ENCODE measurements around the gene TRIM41. TPM values are rescaled to one million over a fixed set of nuclear protein-coding genes. Genes with fewer than 3 reads are reported as not detected.

The TRIM41 gene
- polyA plus RNA-seq, 1 donor (not counting 4 experiments of a cell fraction or from before 2014, with no cell fraction given), result 13.4 TPM

DNA sequence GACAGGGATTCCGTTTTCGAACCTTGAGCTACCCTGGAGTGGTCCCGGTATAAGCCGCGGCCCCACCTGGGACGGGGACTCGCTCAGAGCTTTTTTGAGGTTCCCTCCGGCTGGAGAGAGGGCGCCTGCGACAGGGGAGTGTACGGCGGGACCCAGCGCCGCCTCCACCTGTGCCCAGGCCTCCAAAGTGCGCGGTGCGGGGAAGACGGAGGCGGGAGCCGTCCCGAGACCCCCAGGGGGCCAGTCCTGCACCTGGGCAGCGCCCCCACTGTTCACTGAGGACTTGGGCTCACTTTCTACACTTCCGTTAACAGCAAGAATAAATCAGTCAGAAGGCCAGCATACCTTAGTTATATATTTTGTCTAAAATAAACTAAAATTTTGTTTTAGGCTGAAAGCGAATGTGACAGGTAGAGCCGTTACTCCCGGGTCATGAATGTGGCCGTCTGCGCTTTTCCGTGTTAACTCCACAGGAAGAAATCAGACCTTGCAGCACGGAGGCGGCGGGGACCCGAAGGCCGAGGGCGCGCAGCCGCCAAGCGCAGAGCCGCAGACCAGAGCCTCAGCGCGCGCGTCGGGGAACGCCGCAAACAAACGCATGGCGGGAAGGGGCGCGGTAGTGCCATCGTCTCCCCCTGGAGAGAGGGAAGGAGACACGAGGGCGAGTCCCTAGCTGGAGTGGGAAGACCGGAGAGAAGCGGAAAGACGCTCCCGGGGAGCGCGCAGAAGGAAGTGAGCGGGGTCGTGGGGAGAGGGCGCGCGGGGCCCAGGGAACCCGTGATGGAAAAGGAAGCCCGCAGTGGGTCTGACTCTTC lies 32.2 kb upstream of the TRIM41 start:
- peak overlapping the region; percentile 71 for H3K9ac ChIP-seq (ENCODE audit: control insufficient read depth, extremely low read depth, insufficient read depth, low read length)
- H3K4me2 ChIP-seq (ENCODE audit: control insufficient read depth, extremely low read depth, insufficient read depth, low read depth, low read length), result peak overlapping the region; percentile 100

DNA sequence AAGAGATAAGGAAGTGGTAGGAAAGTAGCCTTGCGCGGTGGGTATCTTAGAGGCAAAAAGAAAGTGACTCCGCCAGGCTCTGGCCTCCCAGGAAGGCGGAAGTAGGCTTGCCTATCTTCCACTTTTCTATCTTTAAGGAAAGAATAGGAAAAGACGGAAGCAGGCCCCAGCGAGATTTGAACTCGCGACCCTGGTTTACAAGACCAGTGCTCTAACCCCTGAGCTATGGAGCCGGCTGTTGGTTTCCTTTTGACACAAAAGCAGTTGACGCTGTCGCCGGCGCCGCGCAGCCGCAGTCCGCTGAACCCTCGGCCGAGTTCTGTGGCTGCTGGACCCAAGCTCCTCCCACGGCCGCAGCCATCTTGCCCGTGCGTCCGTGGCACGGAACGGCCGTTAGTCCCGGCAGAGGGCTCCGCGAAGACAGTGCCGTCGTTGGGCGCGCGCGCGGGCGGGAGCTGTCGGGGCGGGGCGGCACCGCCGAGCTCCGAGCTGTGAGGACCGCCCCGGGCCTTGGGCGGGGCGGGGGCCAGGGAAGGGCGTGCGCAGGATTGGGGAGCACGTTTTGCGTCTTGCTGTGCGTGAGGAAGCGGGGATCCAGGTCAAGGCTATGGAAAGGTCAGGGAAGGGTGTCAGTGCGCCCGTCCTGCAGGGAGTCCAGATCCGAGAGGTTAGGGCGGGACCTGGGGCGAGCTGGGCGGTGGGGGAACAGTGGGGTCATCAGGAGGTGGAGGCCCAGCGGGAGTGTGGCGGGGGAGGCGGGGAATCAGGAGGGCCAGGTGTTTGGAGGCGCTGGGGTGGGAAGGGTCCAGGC lies 31.4 kb upstream of the TRIM41 start:
- dilution Hi-C loops (cut with MboI; ENCODE audit: extremely low pct_ligation_motif_present, low sequenced_read_pairs), result no loop called here
- TF ChIP-seq EZH2 (IDR thresholded peaks at IDR 0.05; ENCODE audit: low read length), result no peak
- TF ChIP-seq, protein P1, sequence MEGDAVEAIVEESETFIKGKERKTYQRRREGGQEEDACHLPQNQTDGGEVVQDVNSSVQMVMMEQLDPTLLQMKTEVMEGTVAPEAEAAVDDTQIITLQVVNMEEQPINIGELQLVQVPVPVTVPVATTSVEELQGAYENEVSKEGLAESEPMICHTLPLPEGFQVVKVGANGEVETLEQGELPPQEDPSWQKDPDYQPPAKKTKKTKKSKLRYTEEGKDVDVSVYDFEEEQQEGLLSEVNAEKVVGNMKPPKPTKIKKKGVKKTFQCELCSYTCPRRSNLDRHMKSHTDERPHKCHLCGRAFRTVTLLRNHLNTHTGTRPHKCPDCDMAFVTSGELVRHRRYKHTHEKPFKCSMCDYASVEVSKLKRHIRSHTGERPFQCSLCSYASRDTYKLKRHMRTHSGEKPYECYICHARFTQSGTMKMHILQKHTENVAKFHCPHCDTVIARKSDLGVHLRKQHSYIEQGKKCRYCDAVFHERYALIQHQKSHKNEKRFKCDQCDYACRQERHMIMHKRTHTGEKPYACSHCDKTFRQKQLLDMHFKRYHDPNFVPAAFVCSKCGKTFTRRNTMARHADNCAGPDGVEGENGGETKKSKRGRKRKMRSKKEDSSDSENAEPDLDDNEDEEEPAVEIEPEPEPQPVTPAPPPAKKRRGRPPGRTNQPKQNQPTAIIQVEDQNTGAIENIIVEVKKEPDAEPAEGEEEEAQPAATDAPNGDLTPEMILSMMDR (optimal IDR thresholded peaks at IDR 0.05 in 1 of 3, IDR thresholded peaks at IDR 0.05 in 1 of 3, conservative IDR thresholded peaks at IDR 0.05 in 1 of 3; ENCODE audit: extremely low read depth in 1 of 3, insufficient read depth in 2 of 3, low read length in 3 of 3), result no peak
- Histone ChIP-seq H3K9me1 (ENCODE audit: control insufficient read depth, extremely low read depth, insufficient read depth, low read length) (no peaks in the 10 kb centered on the region), H4K20me1 (ENCODE audit: control insufficient read depth, extremely low read depth, insufficient read depth, low read length) (peaks cover 2% of the 10 kb centered on the region), H3K9me3 (ENCODE audit: control insufficient read depth, low read depth, low read length) (no peaks in the 10 kb centered on the region), H3K9ac (ENCODE audit: control insufficient read depth, extremely low read depth, insufficient read depth, low read length) (peak overlapping the region; percentile 73), H2AFZ (ENCODE audit: control insufficient read depth, low read length) (peak overlapping the region; percentile 97), H3K36me3 (ENCODE audit: control insufficient read depth in 2 of 2, extremely low read depth in 1 of 2, insufficient read depth in 2 of 2, low read length in 2 of 2) (peaks cover 5% of the 10 kb centered on the region in 2 experiments), H3K4me1 (ENCODE audit: control insufficient read depth, extremely low read depth, insufficient read depth, low read length) (peaks cover 14% of the 10 kb centered on the region), H3K27me3 (ENCODE audit: control insufficient read depth, extremely low read depth, insufficient read depth, low read length) (no peaks in the 10 kb centered on the region), H3K79me2 (ENCODE audit: control insufficient read depth, insufficient read depth, low read length) (peaks cover 2% of the 10 kb centered on the region), H3K27ac (ENCODE audit: control insufficient read depth, insufficient read depth, low read length) (peak overlapping the region; percentile 42), H3K4me2 (ENCODE audit: control insufficient read depth, extremely low read depth, insufficient read depth, low read depth, low read length) (peak overlapping the region; percentile 100), H3K4me3 (ENCODE audit: control insufficient read depth in 2 of 3, extremely low read depth in 1 of 3, insufficient read depth in 2 of 3, low read depth in 1 of 3, low read length in 3 of 3) (peak overlapping the region; percentile 69 to 87 (median 85))
- FAIRE-seq (peak; percentile 43), DNase-seq (ENCODE audit: low read depth, low spot score) (peak; percentile 73)

More for the DNA sequence above, 32.2 kb upstream of the TRIM41 start:
- Histone ChIP-seq H3K27ac (ENCODE audit: control insufficient read depth, insufficient read depth, low read length) (peak overlapping the region; percentile 38), H3K9me3 (ENCODE audit: control insufficient read depth, low read depth, low read length) (no peaks in the 10 kb centered on the region), H3K4me1 (ENCODE audit: control insufficient read depth, extremely low read depth, insufficient read depth, low read length) (peaks cover 17% of the 10 kb centered on the region), H3K36me3 (ENCODE audit: control insufficient read depth in 2 of 2, extremely low read depth in 1 of 2, insufficient read depth in 2 of 2, low read length in 2 of 2) (peaks cover 5% of the 10 kb centered on the region in 2 experiments), H3K27me3 (ENCODE audit: control insufficient read depth, extremely low read depth, insufficient read depth, low read length) (no peaks in the 10 kb centered on the region), H3K9me1 (ENCODE audit: control insufficient read depth, extremely low read depth, insufficient read depth, low read length) (no peaks in the 10 kb centered on the region), H3K4me3 (ENCODE audit: control insufficient read depth in 2 of 3, extremely low read depth in 1 of 3, insufficient read depth in 2 of 3, low read depth in 1 of 3, low read length in 3 of 3) (peak overlapping the region; percentile 54 to 87 (median 85)), H2AFZ (ENCODE audit: control insufficient read depth, low read length) (peak overlapping the region; percentile 97), H4K20me1 (ENCODE audit: control insufficient read depth, extremely low read depth, insufficient read depth, low read length) (peaks cover 2% of the 10 kb centered on the region), H3K79me2 (ENCODE audit: control insufficient read depth, insufficient read depth, low read length) (peaks cover 2% of the 10 kb centered on the region)
- FAIRE-seq (no peak), DNase-seq (ENCODE audit: low read depth, low spot score) (no peak)
- dilution Hi-C loops (cut with MboI; ENCODE audit: extremely low pct_ligation_motif_present, low sequenced_read_pairs), result no loop called here
- TF ChIP-seq EZH2 (IDR thresholded peaks at IDR 0.05; ENCODE audit: low read length), result no peak
- TF ChIP-seq, protein P1 (optimal IDR thresholded peaks at IDR 0.05 in 1 of 3, IDR thresholded peaks at IDR 0.05 in 1 of 3, conservative IDR thresholded peaks at IDR 0.05 in 1 of 3; ENCODE audit: extremely low read depth in 1 of 3, insufficient read depth in 2 of 3, low read length in 3 of 3), result peak in 1 of 3 experiments; percentile 22

Data from keratinocyte (primary cell).